Cerebellar cortex (tissue), 1 donor: ENCODE data around the gene TMCO4.

ENCODE experiments used
- DNase-seq: peaks from one replicate; pipeline ENCODE4 v3.0.0-alpha.2; 2015; ENCODE audit warnings: low spot score

Gene TMCO4

DNA sequence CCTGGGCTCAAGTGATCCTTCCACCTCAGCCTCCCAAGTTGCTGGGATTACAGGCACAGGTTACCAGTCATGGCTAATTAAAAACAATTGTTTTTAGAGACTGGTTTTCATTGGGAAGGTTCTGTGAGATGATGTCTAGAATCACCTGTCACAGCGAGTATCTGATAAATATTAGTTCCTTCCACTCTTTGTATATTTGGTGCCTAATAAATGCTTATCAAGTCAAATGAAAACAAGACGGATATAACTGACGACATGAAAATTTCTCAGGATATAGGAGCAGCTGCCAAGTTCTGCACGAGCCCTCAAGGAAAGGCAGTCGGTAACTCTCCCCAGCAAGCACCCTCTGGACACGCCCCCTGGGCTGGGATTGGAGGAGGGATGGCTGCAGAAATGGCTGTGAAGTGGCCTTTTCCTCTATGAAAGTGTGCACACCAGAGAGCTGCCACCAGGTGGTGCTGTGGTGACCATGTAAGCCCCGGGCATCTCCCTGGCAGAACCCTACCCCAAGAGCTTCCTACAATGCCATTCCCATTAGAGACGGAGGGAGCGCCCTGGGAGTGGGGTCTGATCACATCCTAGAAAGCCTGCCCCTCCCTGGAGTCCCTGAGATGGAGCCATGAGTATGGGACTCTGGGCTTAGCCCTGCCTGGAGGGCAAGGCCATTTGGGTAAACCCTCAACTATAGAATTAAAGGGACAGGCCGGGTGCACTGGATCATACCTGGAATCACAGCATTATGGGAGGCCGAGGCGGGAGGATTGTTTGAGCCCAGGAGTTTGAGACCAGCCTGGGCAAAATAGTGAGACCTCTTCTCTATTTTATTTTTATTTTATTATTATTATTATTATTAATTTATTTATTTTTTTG is 84.1 kb downstream of the TMCO4 start:
- DNase-seq = peak; percentile 85

- DNase-seq = no peak
Measured at GRCh38 chr1:19712928-19713327, 86.8 kb downstream of the TMCO4 start.

GRCh38 chr1:19710825-19711611 is 88.7 kb downstream of the TMCO4 start:
- DNase-seq = no peak

GRCh38 chr1:19709260-19709793 is 90.4 kb downstream of the TMCO4 start:
- no peak for DNase-seq

- DNase-seq = no peak
Measured at GRCh38 chr1:19708567-19709110, 91.1 kb downstream of the TMCO4 start.

DNA sequence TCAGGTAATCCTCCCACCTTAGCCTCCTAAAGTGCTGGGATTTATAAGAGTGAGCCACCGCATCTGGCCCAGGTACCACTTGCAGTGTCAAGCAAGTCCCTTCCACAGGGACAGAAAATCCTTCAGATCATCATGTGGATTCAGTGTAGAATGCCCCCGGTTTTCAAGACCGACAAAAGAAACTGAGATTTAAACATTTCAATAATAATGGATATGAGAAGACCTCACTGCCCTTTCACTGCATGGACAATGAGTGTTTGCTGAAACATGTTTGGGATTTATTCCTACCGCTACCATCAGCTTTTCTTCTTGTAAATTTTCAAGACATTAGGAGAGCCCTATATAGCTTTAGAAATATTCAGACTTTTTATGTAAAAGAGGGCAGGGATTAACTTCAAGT is 93.6 kb downstream of the TMCO4 start:
- DNase-seq = no peak

DNA sequence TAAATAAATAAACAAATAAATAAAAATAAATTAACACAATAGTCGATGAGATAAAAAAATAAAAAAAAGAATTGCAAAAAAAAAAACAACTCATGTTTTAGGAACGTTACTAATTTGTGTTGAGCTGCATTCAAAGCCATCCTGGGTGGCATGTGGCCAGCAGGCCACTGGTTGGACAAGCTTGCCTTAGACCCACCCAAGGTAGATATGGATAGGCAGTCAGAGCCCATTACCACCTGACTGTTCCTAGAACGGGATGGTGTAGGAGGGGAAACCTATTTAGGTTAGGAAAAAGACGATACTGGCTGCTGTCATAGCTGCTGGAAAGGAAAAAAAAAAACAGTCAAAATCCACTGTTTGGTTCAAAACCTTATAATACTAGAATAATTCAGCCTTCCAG is 94.3 kb downstream of the TMCO4 start:
- DNase-seq = no peak

DNA sequence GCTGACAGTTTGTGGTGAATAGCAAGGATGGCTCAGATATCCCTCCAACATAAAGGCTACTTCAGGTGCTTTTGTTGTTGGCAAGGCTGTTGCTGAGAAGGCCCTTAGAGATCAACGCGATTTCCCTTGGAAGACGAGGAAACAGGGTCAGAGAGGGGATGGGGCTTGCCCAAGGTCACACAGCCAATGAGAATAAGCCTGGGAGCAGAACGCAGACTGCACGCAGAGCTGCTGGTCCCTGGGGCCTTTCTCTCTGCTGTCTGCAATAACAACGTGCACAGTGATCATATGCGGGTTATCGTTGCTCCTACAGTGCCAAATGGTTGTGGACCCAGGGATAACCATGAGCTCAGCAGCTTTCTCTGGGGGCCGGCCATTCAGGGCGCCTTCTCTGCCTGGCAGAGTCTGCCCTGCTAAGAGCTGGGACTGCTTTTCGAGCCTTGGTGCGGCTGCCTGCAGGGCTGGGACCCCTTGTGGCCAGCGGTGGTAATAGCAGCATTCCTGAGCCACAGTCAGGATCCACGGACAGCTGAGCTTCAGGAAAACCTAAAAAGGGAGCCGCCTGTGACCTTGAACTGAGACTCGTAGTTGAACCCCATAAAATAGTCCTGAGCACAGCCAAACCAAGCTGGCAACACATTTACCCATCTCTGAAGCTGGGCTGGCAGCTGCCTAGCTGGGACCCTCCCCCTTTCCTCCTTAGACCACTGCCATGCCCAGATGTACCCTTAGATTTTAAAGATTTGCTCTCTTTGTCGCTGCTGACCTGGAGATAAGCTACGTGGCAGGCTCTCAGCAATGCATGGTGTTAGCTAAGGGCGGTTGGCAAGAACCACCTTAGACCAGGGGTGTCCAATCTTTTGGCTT is 95.2 kb downstream of the TMCO4 start:
- DNase-seq = peak; percentile 77

DNA sequence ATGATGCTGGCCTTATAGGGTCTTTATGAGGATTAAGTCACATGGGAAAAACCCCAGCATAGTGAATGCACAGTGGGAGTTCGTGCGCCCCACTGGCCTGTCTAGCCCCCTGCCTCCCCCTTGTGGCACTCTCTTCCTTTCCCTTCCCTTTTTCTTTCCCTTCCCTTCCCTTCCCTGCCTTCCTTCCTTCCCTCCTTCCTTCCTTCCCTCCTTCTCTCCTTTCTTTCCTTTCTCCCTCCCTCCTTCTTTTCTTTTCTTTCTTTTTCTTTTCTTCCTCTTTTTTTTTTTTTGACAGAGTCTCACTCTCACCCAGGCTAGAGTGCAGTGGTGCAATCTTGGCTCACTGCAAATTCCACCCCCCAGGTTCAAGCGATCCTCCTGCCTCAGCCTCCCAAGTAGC is 96.4 kb downstream of the TMCO4 start:
- DNase-seq = no peak

GRCh38 chr1:19700079-19700777 is 99.5 kb downstream of the TMCO4 start:
- no peak for DNase-seq

DNA sequence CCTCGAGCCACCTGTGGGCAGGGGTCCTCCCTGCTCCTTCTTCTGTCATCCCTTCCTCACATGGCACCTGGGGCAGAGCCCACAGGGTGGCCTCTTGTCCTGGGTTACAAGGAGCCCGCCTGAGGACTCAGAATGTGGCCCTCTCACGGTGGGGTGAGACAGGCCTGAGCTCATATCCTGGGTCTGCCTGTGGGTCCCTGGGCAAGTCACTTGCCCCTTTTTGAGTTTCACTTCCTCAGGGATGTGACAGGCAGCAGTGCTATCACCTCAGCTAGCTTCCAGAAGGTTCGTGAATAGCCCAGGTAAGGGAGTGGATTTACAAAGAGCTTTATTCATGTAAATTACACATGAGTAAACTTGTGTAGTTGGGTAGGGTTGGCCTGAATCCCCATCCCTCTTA is 101.5 kb downstream of the TMCO4 start:
- DNase-seq = no peak

DNA sequence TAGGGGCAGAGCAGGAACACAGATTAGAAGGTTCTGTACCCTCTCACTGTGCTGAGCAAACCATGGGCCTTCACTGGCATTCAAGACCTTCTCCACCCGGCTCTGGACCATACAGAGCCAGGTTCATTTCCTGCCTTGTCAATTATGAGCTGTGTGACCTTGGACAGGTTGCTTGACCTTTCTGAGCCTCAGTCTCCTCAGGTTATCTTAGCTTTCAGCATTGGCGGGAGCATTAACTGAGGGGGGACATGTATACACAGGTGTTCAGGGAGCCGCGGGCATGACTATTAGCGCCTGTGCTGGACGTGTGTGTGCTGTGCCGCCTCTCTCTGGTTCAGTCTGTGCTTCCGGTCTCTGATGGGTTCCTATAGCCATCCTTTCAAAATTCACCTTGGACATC is 102.9 kb downstream of the TMCO4 start:
- DNase-seq = no peak

GRCh38 chr1:19695772-19696171 is 103.9 kb downstream of the TMCO4 start:
- no peak for DNase-seq

GRCh38 chr1:19694298-19694697 is 105.4 kb downstream of the TMCO4 start:
- DNase-seq = no peak

DNA sequence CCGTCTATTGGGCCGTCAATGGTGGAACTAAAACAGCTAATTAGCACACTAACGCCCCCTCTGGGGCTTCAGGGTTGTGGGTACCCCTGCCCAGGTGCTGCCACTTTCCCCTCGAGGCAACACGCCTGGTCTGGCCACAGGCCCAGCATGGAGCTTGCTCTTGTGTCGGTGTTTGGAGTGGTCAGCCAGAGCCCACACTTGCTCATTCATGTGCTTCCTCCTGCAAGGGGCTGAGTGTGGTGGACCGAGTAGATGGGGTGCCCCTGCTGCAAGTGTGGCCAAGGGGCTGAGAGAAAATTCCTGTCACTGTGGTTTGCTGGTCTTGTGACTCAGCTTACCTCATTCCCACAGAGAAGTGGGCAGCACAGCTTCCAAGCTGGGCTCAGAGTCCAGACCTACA is 109.4 kb downstream of the TMCO4 start:
- DNase-seq = no peak

DNA sequence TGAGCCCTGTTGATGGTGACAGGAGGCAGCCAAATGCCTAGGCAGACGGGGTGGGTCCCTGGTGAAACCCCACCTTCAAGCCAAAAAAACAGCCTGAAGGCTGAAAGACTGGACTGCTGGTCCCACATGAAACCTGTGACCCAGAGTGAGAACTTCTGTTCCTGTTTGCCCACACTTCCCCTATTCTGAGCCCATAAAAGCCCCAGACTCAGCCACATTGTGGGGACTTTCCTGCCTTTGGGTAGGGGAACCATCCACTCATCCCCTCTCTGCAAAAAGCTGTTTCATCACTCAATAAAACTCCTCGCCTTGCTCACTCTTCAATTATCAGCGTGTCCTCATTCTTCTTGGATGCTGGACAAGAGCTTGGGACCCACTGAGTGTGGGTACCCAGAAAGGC is 109.9 kb downstream of the TMCO4 start:
- no peak for DNase-seq

- DNase-seq = no peak
Measured at GRCh38 chr1:19689085-19689757, 110.5 kb downstream of the TMCO4 start.

DNA sequence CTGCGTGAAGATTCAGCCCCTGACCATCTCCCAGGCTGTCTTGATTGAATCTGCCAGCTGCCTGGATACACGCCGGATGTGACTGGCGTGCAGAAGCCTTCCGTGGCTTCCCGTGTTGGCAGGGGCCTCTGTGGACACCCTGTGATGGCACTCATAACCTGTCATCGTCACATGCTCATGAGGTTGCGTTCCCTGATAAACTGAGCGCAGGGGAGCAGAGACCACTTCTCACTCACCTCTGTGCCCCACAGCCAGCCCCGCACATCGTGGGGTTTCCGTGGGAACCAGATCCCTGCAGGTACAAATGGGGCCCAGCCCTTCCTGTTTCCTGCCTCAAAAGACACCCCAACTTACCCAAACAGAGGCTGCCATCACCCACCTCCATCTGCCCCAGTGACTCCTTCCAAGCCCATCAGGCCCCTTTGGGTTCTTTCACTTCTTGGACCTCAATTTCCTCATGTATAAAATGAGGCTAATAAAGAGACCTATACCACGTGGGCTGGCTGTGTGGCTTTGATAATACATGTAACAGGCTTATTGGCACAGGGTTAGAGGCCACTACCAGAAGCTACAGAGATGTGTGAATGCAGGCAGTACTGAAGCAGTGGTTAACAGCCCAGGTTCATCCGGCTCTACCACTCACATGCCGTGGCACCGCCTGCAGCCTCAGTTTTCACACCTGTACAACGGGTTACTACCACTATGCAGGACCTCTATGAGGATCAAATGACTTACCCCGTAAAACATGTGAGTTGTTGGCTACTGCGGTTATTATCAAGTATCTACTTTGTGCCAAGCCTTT is 111.5 kb downstream of the TMCO4 start:
- DNase-seq = no peak

- DNase-seq = no peak
Measured at GRCh38 chr1:19687414-19687813, 112.3 kb downstream of the TMCO4 start.

- no peak for DNase-seq
Measured at GRCh38 chr1:19685994-19686393, 113.7 kb downstream of the TMCO4 start.
